ENCODE results near the gene ELMO1.

Gene ELMO1

DNA sequence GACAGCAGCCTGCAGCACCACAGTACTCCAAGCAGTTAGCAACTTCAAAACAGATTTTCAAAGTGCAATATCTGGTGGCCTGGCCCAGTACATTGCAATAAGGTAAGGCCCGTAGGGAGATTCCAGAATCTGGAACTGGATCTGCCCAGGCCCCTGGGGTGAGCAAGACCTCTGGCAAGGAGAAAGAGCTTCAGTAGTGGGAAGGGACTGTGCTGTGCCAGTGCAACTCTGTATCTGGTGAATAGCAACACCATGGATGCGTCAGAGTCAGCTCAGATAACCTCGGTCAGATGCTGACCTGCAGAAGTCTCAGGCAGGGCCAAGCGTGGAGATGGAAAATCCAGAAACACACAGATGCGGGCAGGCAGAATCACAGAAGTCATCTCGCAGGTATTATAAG lies 30.3 kb downstream of the ELMO1 start:
- H3K4me1 Mint-ChIP-seq (ENCODE audit: low read depth) = peaks cover 48% of the 10 kb centered on the region

GRCh38 chr7:37417107-37417474 lies 31.6 kb downstream of the ELMO1 start:
- H3K4me1 Mint-ChIP-seq (ENCODE audit: low read depth) = peaks cover 58% of the 10 kb centered on the region
- peaks cover 9% of the 10 kb centered on the region for H3K9me3 Mint-ChIP-seq
- intact Hi-C loops (cut with micrococcal nuclease) = no loop called here
- peaks cover 52% of the 10 kb centered on the region for H3K36me3 Mint-ChIP-seq (ENCODE audit: low read depth)
- H3K27me3 Mint-ChIP-seq = no peaks in the 10 kb centered on the region
- H3K27ac Mint-ChIP-seq = peak overlapping the region; percentile 27
- no peak overlapping the region for H3K4me3 Mint-ChIP-seq

More for the DNA sequence above, 30.3 kb downstream of the ELMO1 start:
- intact Hi-C loops (cut with micrococcal nuclease) = no loop called here
- Mint-ChIP-seq H3K36me3 (ENCODE audit: low read depth) (peaks cover 42% of the 10 kb centered on the region), H3K27me3 (no peaks in the 10 kb centered on the region), H3K27ac (no peak overlapping the region), H3K9me3 (peaks cover 2% of the 10 kb centered on the region), H3K4me3 (no peak overlapping the region)

DNA sequence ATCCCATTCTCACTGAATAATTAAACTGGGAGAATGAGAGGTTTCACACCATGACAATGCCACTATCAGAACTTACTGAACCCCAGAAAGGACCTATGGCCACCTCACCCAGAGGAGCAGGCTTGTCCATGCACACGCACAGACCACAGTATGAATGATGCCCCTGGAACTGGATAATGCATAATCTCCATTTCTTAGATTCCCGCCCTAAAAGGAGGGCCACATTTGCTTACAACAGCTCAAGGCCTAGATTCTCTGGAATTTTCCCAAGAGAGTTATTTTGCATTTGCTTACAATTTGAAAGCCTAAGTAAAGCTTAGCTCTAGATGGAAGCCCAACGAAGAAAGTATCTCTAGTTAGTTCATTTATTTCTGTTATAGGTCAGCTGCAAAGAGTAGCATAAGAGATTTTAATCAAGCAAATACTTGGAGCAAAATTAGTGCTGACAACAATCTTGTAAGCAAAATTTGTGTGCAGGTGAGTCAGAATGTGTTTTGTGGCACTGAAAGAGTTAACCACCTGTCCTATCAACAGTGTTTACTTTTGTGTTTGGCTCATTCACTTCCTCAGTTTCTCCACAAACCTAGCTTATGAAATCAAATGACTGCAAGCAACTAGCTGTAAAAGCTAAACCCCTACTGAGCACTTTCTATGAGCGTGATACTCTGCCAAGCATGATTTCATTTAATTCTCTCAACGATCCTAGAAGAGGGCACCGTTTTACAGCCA lies 32.1 kb downstream of the ELMO1 start:
- H3K36me3 Mint-ChIP-seq (ENCODE audit: low read depth) = peaks cover 52% of the 10 kb centered on the region
- peaks cover 58% of the 10 kb centered on the region for H3K4me1 Mint-ChIP-seq (ENCODE audit: low read depth)
- peaks cover 9% of the 10 kb centered on the region for H3K9me3 Mint-ChIP-seq
- peak overlapping the region; percentile 27 for H3K27ac Mint-ChIP-seq
- intact Hi-C loops (cut with micrococcal nuclease) = no loop called here
- no peaks in the 10 kb centered on the region for H3K27me3 Mint-ChIP-seq
- no peak overlapping the region for H3K4me3 Mint-ChIP-seq

DNA sequence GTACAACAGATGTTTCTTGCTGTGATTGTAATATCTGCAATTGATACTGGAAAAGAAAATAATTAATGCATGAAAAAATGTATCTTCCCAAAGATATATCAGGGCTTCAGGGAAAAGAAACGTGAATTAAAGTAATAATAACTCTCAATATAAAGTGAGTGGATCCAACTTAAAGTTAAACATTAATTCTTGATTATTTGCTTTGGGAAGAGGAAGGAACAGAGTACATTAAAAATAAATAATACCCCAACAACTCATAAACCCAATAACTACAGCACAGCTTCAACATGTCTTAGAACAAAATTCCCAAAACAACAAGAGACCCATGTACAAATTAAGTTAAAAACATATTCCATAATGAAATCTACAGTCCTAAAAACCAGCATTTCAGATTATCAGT lies 33.0 kb downstream of the ELMO1 start:
- Mint-ChIP-seq H3K4me3 (no peak overlapping the region), H3K36me3 (ENCODE audit: low read depth) (peaks cover 52% of the 10 kb centered on the region), H3K9me3 (peaks cover 9% of the 10 kb centered on the region), H3K4me1 (ENCODE audit: low read depth) (peaks cover 55% of the 10 kb centered on the region), H3K27me3 (no peaks in the 10 kb centered on the region), H3K27ac (no peak overlapping the region)
- intact Hi-C loops (cut with micrococcal nuclease) = no loop called here

- H3K36me3 Mint-ChIP-seq (ENCODE audit: low read depth) = peaks cover 52% of the 10 kb centered on the region
- no peak overlapping the region for H3K4me3 Mint-ChIP-seq
- H3K9me3 Mint-ChIP-seq = peaks cover 9% of the 10 kb centered on the region
- H3K27ac Mint-ChIP-seq = no peak overlapping the region
- H3K4me1 Mint-ChIP-seq (ENCODE audit: low read depth) = peaks cover 57% of the 10 kb centered on the region
- intact Hi-C loops (cut with micrococcal nuclease) = loop anchor here (5.0 kb wide), 1 partner anchor 33 kb away; the partner anchor contains the start of gene ELMO1
- no peaks in the 10 kb centered on the region for H3K27me3 Mint-ChIP-seq
Measured at GRCh38 chr7:37414352-37414983, 34.2 kb downstream of the ELMO1 start.

DNA sequence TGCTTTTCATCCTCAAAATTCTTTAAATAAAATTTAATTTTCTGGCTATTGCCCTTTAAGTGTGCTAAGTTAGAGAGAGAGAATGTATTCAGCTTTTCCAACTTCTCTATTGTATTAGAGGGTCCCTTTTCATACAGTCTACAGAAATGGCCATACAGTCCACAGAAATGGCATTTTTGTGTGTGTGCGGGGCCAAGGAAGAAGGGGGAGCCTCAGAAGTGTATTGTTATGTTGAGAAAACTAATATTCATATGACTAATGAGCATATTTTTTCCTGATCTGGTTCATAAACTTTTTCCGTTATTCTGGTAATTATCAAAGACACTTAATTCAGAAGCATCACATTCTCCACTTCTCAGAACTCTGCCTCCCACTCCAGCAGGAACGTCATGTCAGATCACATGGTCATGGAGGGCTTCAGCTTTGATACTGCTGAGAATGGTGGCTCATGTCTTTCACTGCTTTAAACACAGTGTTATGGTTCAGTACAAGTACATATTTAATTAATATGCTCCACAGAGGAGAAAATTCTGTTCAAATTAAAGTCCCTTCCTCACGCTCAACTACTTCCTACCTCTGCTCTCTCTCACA lies 37.1 kb downstream of the ELMO1 start:
- H3K36me3 Mint-ChIP-seq (ENCODE audit: low read depth) = peaks cover 31% of the 10 kb centered on the region
- H3K9me3 Mint-ChIP-seq = peaks cover 9% of the 10 kb centered on the region
- peak overlapping the region; percentile 84 for H3K27ac Mint-ChIP-seq
- H3K27me3 Mint-ChIP-seq = no peaks in the 10 kb centered on the region
- H3K4me3 Mint-ChIP-seq = no peak overlapping the region
- intact Hi-C loops (cut with micrococcal nuclease) = loop anchor here (2.0 to 5.0 kb wide), 2 partner anchors 19 to 36 kb away; partner anchors contain the start of gene ELMO1
- peaks cover 60% of the 10 kb centered on the region for H3K4me1 Mint-ChIP-seq (ENCODE audit: low read depth)

GRCh38 chr7:37410305-37411229 lies 38.1 kb downstream of the ELMO1 start:
- H3K9me3 Mint-ChIP-seq = peaks cover 9% of the 10 kb centered on the region
- no peak overlapping the region for H3K4me3 Mint-ChIP-seq
- H3K27ac Mint-ChIP-seq = peak overlapping the region; percentile 84
- intact Hi-C loops (cut with micrococcal nuclease) = loop anchor here (2.0 to 5.0 kb wide), 2 partner anchors 18 to 37 kb away; partner anchors contain the start of gene ELMO1
- H3K36me3 Mint-ChIP-seq (ENCODE audit: low read depth) = peaks cover 33% of the 10 kb centered on the region
- peaks cover 69% of the 10 kb centered on the region for H3K4me1 Mint-ChIP-seq (ENCODE audit: low read depth)
- H3K27me3 Mint-ChIP-seq = no peaks in the 10 kb centered on the region

DNA sequence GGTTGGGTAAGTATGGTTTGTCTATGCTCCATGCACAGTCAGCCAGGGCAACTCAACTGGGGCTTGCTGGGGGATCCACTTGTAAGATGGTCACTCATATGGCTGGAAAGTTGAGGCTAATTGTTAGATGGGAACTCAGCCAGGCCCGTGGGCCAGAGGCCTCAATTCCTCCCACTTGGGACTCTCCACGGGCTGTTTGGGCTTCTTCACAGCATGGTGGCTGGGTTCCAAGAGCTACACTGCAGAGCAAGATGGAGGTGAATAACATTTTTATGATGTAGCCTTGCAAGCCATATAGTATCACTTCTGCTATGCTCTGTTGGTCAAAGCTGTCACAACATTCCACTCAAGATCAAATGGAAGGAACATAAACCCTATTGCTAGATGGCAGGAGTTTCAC lies 39.2 kb downstream of the ELMO1 start:
- Mint-ChIP-seq H3K27me3 (no peaks in the 10 kb centered on the region), H3K4me1 (ENCODE audit: low read depth) (peaks cover 79% of the 10 kb centered on the region)

DNA sequence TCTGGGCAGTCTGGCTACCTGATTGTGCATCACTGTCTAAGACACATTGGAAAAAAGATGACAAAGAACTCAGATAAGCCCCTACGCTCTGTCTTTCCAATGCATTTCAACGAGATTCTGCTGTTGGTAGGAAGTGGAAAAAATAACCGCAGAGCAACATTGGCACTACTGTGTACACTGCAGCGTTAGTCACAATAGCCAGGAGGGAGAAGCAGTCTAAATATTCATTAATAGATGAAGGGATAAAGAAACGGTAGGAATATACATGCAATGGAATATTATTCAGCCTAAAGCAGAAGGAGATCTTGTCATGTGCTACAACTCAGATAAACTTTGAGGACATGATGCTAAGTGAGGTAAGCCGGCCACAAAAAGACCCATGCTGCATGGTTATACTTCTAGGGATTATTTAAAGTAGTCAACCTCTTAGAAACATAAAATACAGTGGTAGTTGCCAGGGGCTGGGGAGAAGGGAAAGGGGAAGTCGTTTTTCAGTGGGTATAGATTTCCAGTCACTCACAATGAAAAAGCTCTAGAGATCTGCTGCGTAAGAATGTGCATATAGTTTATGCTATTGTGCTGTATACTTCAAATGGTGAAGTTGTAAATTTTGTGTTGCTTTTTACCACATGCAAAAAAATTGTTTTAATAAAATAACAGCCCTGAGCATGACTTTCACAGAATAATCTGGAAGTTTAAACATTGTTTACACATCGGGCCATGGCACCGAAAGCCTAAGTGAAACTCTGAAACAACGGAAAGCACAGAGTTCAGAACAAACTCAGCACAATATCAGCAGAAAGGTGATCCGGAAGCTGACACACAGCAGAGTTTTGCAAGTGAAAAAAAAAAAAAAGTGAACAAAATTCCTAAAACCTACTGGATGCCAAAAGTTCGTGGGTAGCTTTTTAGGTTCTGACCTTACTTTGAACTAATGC lies 40.1 kb downstream of the ELMO1 start:
- no peaks in the 10 kb centered on the region for H3K27me3 Mint-ChIP-seq
- intact Hi-C loops (cut with micrococcal nuclease) = loop anchor here (2.0 kb wide), 1 partner anchor 16 kb away; no protein-coding TSS in a partner anchor
- peaks cover 22% of the 10 kb centered on the region for H3K36me3 Mint-ChIP-seq (ENCODE audit: low read depth)
- peaks cover 9% of the 10 kb centered on the region for H3K9me3 Mint-ChIP-seq
- H3K27ac Mint-ChIP-seq = peak overlapping the region; percentile 84
- H3K4me1 Mint-ChIP-seq (ENCODE audit: low read depth) = peaks cover 84% of the 10 kb centered on the region
- H3K4me3 Mint-ChIP-seq = peak overlapping the region; percentile 62

More for the DNA sequence above, 39.2 kb downstream of the ELMO1 start:
- Mint-ChIP-seq H3K9me3 (peaks cover 9% of the 10 kb centered on the region), H3K27ac (peak overlapping the region; percentile 84), H3K36me3 (ENCODE audit: low read depth) (peaks cover 31% of the 10 kb centered on the region), H3K4me3 (no peak overlapping the region)
- intact Hi-C loops (cut with micrococcal nuclease) = loop anchor here (2.0 kb wide), 1 partner anchor 15 kb away; no protein-coding TSS in a partner anchor

- H3K27me3 Mint-ChIP-seq = no peaks in the 10 kb centered on the region
Measured at GRCh38 chr7:37405603-37406122, 43.0 kb downstream of the ELMO1 start.

DNA sequence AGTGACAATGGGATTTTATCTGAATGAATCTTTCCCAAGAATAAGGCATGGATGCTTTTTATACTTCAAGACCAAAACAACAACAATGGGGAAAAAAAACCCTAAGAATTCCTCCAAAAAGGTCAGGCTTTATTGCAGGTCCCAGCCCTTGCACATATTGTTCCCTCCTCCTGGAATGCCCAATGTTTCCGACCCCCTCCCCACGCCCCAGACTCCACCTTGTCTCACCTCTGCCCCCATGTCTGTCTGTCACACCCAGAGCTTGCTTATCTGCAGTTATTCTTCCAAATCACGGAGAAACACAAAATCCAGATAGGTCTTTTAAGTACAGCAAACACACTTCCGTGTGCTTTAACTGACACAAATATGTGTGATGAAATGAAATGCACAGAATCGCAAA lies 43.5 kb downstream of the ELMO1 start:
- intact Hi-C loops (cut with micrococcal nuclease) = no loop called here
- no peaks in the 10 kb centered on the region for H3K27me3 Mint-ChIP-seq
- H3K9me3 Mint-ChIP-seq = peaks cover 17% of the 10 kb centered on the region
- H3K4me3 Mint-ChIP-seq = no peak overlapping the region
- H3K36me3 Mint-ChIP-seq (ENCODE audit: low read depth) = peaks cover 26% of the 10 kb centered on the region
- H3K27ac Mint-ChIP-seq = peak overlapping the region; percentile 81
- peaks cover 55% of the 10 kb centered on the region for H3K4me1 Mint-ChIP-seq (ENCODE audit: low read depth)

More at GRCh38 chr7:37405603-37406122, 43.0 kb downstream of the ELMO1 start:
- Mint-ChIP-seq H3K27ac (peak overlapping the region; percentile 81), H3K9me3 (peaks cover 17% of the 10 kb centered on the region), H3K36me3 (ENCODE audit: low read depth) (peaks cover 26% of the 10 kb centered on the region), H3K4me3 (no peak overlapping the region), H3K4me1 (ENCODE audit: low read depth) (peaks cover 61% of the 10 kb centered on the region)
- intact Hi-C loops (cut with micrococcal nuclease) = no loop called here

DNA sequence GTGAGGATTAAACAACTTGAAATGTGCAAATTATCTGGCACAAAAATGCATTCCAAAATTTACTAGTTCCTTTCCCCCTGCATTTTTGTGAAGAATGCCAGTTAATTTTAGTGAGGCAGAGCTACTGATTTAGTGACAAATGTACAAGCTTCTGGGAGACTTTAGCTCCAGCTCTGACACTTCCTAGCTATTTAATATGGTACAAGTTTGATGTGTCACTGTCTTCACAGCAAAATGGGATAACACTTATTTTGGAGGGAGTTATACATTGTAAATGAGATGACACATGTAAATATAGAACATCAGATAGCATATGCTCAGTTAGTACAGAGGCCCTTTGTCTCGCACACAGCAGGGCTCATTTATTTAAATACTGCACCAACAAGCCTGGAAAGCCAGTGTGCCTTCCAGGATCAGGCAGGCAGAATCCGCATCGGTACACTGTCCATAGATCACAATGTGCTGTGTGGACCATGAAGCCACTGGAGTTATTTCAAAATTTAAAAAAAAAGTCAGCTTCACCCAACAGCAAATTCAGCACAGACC lies 48.7 kb downstream of the ELMO1 start:
- H3K27ac Mint-ChIP-seq = no peak overlapping the region
- no peaks in the 10 kb centered on the region for H3K27me3 Mint-ChIP-seq
- no peak overlapping the region for H3K4me3 Mint-ChIP-seq
- peaks cover 17% of the 10 kb centered on the region for H3K9me3 Mint-ChIP-seq
- intact Hi-C loops (cut with micrococcal nuclease) = no loop called here
- H3K36me3 Mint-ChIP-seq (ENCODE audit: low read depth) = peaks cover 24% of the 10 kb centered on the region
- H3K4me1 Mint-ChIP-seq (ENCODE audit: low read depth) = peaks cover 23% of the 10 kb centered on the region
